Activated CD8-positive, alpha-beta T cell treated with anti-CD3 and anti-CD28 coated beads for 36 hours (primary cell): Measurements from ENCODE around the gene ZSWIM1. TPM values are rescaled to one million over a fixed set of nuclear protein-coding genes. Genes with fewer than 3 reads are reported as not detected.

Experiments used
- ATAC-seq: fragments of 200-7000 bp; cut with Tn5 transposase; one replicate; pipeline ENCODE4 v1.10.0; 2021; ENCODE audit warnings: mild to moderate bottlenecking, moderate library complexity
- CTCF ChIA-PET: fragments of 350-600 bp; sonication (Branson Sonifier 250); formaldehyde crosslinking; loops from one replicate; lab custom pipeline; 2021; ENCODE audit warnings: antibody characterized with exemption; lab: Charles Lee
- POLR2A ChIA-PET: fragments of 350-600 bp; sonication (Branson Sonifier 250); formaldehyde crosslinking; loops from one replicate; lab custom pipeline; 2021; ENCODE audit warnings: antibody characterized with exemption; lab: Charles Lee
- DNase-seq: peaks from one replicate; pipeline ENCODE4 v3.0.0-alpha.2; 2020
- H3K27ac Mint-ChIP-seq: one replicate; pipeline ENCODE4 v1.8.0; 2021; ENCODE audit warnings: mild to moderate bottlenecking, mixed read lengths
- H3K27me3 Mint-ChIP-seq: one replicate; pipeline ENCODE4 v1.8.0; 2021; ENCODE audit warnings: mixed read lengths
- H3K36me3 Mint-ChIP-seq: one replicate; pipeline ENCODE4 v1.8.0; 2021; ENCODE audit warnings: low read depth, mixed read lengths
- H3K4me1 Mint-ChIP-seq: one replicate; pipeline ENCODE4 v1.8.0; 2021; ENCODE audit warnings: low read depth, mixed read lengths
- H3K4me3 Mint-ChIP-seq: one replicate; pipeline ENCODE4 v1.8.0; 2021; ENCODE audit warnings: mild to moderate bottlenecking, moderate library complexity, mixed read lengths
- H3K9me3 Mint-ChIP-seq: one replicate; pipeline ENCODE4 v1.8.0; 2021; ENCODE audit warnings: mixed read lengths
- intact Hi-C: fragments of 100-400 bp; cut with micrococcal nuclease; formaldehyde crosslinking; loops from one replicate; pipeline ENCODE4 v1.10.0; 2022
- total RNA-seq, 2 experiments: library from RNA; stranded (reverse); gene quantifications; one replicate each; pipeline ENCODE4 v1.2.3, GENCODE V29; 2021
- TF ChIP-seq, protein P1 (sequence below): fragments of 200-600 bp; IDR thresholded peaks from one replicate; pipeline ENCODE4 v1.8.0; 2022; ENCODE audit warnings: antibody characterized with exemption, mild to moderate bottlenecking

The ZSWIM1 gene
- total RNA-seq, 2 experiments from 2014 or later: 8.2 to 9.1 TPM

- Mint-ChIP-seq H3K9me3 (no peaks in the 10 kb centered on the region), H3K27me3 (no peaks in the 10 kb centered on the region), H3K27ac (no peak overlapping the region), H3K4me1 (peaks cover 11% of the 10 kb centered on the region), H3K36me3 (peaks cover 2% of the 10 kb centered on the region), H3K4me3 (no peak overlapping the region)
- intact Hi-C loops: no loop called here
- no peak for DNase-seq
- TF ChIP-seq, protein P1, sequence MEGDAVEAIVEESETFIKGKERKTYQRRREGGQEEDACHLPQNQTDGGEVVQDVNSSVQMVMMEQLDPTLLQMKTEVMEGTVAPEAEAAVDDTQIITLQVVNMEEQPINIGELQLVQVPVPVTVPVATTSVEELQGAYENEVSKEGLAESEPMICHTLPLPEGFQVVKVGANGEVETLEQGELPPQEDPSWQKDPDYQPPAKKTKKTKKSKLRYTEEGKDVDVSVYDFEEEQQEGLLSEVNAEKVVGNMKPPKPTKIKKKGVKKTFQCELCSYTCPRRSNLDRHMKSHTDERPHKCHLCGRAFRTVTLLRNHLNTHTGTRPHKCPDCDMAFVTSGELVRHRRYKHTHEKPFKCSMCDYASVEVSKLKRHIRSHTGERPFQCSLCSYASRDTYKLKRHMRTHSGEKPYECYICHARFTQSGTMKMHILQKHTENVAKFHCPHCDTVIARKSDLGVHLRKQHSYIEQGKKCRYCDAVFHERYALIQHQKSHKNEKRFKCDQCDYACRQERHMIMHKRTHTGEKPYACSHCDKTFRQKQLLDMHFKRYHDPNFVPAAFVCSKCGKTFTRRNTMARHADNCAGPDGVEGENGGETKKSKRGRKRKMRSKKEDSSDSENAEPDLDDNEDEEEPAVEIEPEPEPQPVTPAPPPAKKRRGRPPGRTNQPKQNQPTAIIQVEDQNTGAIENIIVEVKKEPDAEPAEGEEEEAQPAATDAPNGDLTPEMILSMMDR: no peak
- no peak for ATAC-seq
- CTCF ChIA-PET: interaction anchor here (1.0 to 1.4 kb wide), 2 partner anchors 16 to 64 kb away, joined by 3 to 5 read pairs; no protein-coding TSS in a partner anchor
- POLR2A ChIA-PET: interaction anchor here (0.6 to 1.6 kb wide), 4 partner anchors 17 to 72 kb away, joined by 3 to 5 read pairs (median 4); partner anchors contain the start of genes CTSA, DNTTIP1, NEURL2 and WFDC3
Observed at GRCh38 chr20:45863543-45864470, 17.2 kb upstream of the ZSWIM1 start.

DNA sequence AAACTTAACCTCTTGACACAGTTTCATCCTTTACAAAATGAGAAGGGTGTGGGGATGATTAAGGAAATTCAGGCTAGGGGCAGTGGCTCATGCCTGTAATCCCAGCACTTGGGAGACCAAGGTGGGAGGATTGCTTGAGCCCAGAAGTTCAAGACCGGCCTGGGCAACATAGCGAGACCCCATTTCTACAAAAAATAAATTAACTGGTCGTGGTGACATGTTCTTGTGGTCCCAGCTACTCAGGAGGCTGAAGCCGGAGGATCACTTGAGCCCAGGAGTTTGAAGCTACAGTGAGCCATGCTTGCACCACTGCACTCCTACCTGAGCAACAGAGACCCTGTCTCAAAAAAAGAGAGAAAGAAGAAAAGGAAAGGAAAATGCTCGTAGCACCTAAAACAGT lies 14.6 kb upstream of the ZSWIM1 start:
- no peaks in the 10 kb centered on the region for H3K36me3 Mint-ChIP-seq
- no peaks in the 10 kb centered on the region for H3K9me3 Mint-ChIP-seq
- no peak overlapping the region for H3K4me3 Mint-ChIP-seq
- POLR2A ChIA-PET: no interaction called here
- CTCF ChIA-PET: interaction anchor here (0.7 to 2.3 kb wide), 2 partner anchors 10 to 25 kb away, joined by 3 to 7 read pairs; partner anchors contain the start of genes ACOT8, CTSA and ZSWIM3
- no peaks in the 10 kb centered on the region for H3K4me1 Mint-ChIP-seq
- TF ChIP-seq, protein P1: no peak
- intact Hi-C loops: no loop called here
- DNase-seq: no peak
- no peak overlapping the region for H3K27ac Mint-ChIP-seq
- no peaks in the 10 kb centered on the region for H3K27me3 Mint-ChIP-seq
- ATAC-seq: no peak

- Mint-ChIP-seq H3K4me1 (no peaks in the 10 kb centered on the region), H3K27me3 (no peaks in the 10 kb centered on the region), H3K4me3 (no peak overlapping the region), H3K27ac (no peak overlapping the region), H3K36me3 (no peaks in the 10 kb centered on the region), H3K9me3 (no peaks in the 10 kb centered on the region)
- intact Hi-C loops: no loop called here
- ATAC-seq (no peak), DNase-seq (no peak)
- TF ChIP-seq, protein P1: no peak
- ChIA-PET POLR2A (no interaction called here), CTCF (interaction anchor here (2.3 kb wide), 1 partner anchor 11 kb away, joined by 7 read pairs; the partner anchor contains the start of genes ACOT8 and ZSWIM3)
Observed at GRCh38 chr20:45867136-45867818, 13.8 kb upstream of the ZSWIM1 start.

- CTCF ChIA-PET: interaction anchor here (2.3 kb wide), 1 partner anchor 11 kb away, joined by 7 read pairs; the partner anchor contains the start of genes ACOT8 and ZSWIM3
- H3K4me3 Mint-ChIP-seq: no peak overlapping the region
Observed at GRCh38 chr20:45867819-45868176, 13.2 kb upstream of the ZSWIM1 start.

More at GRCh38 chr20:45867819-45868176, 13.2 kb upstream of the ZSWIM1 start:
- no peak for ATAC-seq
- POLR2A ChIA-PET: interaction anchor here (0.6 kb wide), 1 partner anchor 26 kb away, joined by 3 read pairs; no protein-coding TSS in a partner anchor
- Mint-ChIP-seq H3K4me1 (no peaks in the 10 kb centered on the region), H3K36me3 (no peaks in the 10 kb centered on the region), H3K9me3 (no peaks in the 10 kb centered on the region), H3K27ac (no peak overlapping the region), H3K27me3 (no peaks in the 10 kb centered on the region)
- DNase-seq: no peak
- TF ChIP-seq, protein P1: no peak
- intact Hi-C loops: no loop called here
